Kidney epithelial cell (primary cell): ENCODE results near the gene HLA-DPA1. TPM values are rescaled to one million over a fixed set of nuclear protein-coding genes. Genes with fewer than 3 reads are reported as not detected.

Experiments
- DNase-seq: peaks from one replicate; pipeline ENCODE4 v3.0.0-alpha.2; 2010; ENCODE audit warnings: low read depth
- H3K27me3 ChIP-seq: 2 replicates; pipeline ENCODE4 v1.6.0; 2011; ENCODE audit warnings: low read length; ENCODE audit not compliant: control insufficient read depth, insufficient read depth
- H3K36me3 ChIP-seq: 2 replicates; pipeline ENCODE4 v1.5.1; 2011; ENCODE audit warnings: low read length; ENCODE audit not compliant: control insufficient read depth, insufficient read depth
- H3K4me3 ChIP-seq: 2 replicates; pipeline ENCODE4 v1.5.1; 2011; ENCODE audit warnings: low read depth, mild to moderate bottlenecking, control low read depth, low read length
- CTCF ChIP-seq: IDR thresholded peaks from 2 replicates; pipeline ENCODE4 v1.5.1; 2011; ENCODE audit warnings: mild to moderate bottlenecking, moderate library complexity, low read length, control low read depth, inconsistent platforms; ENCODE audit not compliant: insufficient read depth, poor library complexity, severe bottlenecking
- total RNA-seq: library from RNA; depleted of rRNA; stranded (reverse); fragments of >200 nt; gene quantifications from 2 replicates; pipeline ENCODE4 v1.2.3, GENCODE V29; 2015

The HLA-DPA1 gene
- total RNA-seq, 1 donor from 2014 or later: 0.29 TPM

GRCh38 chr6:33018418-33018817 lies 55.0 kb downstream of the HLA-DPA1 start:
- TF ChIP-seq CTCF: no peak
- Histone ChIP-seq H3K27me3 (peaks cover 5% of the 10 kb centered on the region), H3K36me3 (no peaks in the 10 kb centered on the region), H3K4me3 (no peak overlapping the region)
- no peak for DNase-seq

DNA sequence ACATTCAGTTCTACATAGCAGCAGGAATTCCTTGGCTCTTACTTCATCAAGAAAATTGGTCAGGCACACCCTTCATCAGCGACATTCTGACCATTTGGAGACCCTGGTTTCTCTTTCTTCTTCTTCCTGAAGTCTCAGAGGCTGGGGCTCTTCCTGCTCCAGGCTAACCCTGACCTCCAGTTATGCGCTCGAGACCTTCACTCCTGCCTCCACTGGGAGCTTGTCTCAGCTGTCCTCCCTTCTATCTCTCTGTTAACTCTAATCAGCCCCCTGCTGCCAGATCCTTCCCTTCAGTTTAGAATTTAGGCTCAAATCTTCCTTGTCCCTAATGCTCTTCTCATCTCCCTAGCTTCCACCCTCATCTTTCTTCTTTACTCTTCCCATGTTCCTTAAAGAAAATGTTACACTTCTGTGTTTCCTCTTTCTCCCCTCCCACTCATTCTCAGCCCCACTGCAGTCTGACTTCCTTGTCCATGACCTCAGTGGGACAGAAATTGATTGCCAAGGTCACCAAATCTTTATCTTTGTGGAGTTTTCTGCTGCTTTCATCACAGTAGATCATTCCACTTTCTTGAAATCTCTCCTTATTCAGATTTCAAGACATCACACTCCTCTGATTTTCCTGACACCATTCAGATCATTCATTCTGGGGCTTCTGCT lies 55.6 kb downstream of the HLA-DPA1 start:
- DNase-seq: no peak
- no peaks in the 10 kb centered on the region for H3K36me3 ChIP-seq
- peaks cover 5% of the 10 kb centered on the region for H3K27me3 ChIP-seq
- no peak for TF ChIP-seq CTCF
- H3K4me3 ChIP-seq: no peak overlapping the region

- Histone ChIP-seq H3K4me3 (no peak overlapping the region), H3K36me3 (no peaks in the 10 kb centered on the region), H3K27me3 (peaks cover 5% of the 10 kb centered on the region)
- no peak for DNase-seq
- no peak for TF ChIP-seq CTCF
Observed at GRCh38 chr6:33017018-33017417, 56.4 kb downstream of the HLA-DPA1 start.

DNA sequence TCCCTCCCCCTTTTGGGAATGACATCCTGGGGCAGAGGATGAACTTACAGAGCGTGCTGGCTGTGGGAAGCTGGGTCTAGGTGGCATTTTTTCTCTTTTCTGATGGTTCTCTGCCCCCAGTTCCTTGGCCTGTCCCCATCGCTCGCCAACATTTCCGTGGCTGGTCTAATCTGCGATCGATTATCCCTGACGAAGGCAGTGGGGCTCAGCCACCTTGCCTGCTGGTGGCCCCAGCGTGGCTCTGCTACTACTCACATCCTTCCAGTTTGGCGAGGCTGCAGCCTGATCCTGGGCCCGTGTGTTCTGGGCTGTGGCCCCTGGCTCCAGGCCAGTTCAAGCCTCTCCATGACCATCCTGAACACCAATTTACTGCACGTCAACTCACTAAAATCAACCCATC lies 57.7 kb downstream of the HLA-DPA1 start:
- DNase-seq: no peak
- no peak for TF ChIP-seq CTCF
- Histone ChIP-seq H3K27me3 (peaks cover 8% of the 10 kb centered on the region), H3K4me3 (no peak overlapping the region), H3K36me3 (no peaks in the 10 kb centered on the region)

GRCh38 chr6:33014841-33015634 lies 58.4 kb downstream of the HLA-DPA1 start:
- peak; percentile 44 for DNase-seq
- H3K36me3 ChIP-seq: no peaks in the 10 kb centered on the region
- peak; percentile 64 for TF ChIP-seq CTCF
- H3K27me3 ChIP-seq: peaks cover 12% of the 10 kb centered on the region
- H3K4me3 ChIP-seq: no peak overlapping the region

Other genes with a start within 250 kb of the HLA-DPA1 start
- 22.5 and 22.7 TPM in 2 replicates for gene TAP2, start 234.9 kb downstream of the HLA-DPA1 start, total RNA-seq
- gene PSMB8, start 229.6 kb downstream of the HLA-DPA1 start, total RNA-seq: 62.8 and 84.1 TPM in 2 replicates
- 77.6 and 79.1 TPM in 2 replicates for gene TAP1, start 219.9 kb downstream of the HLA-DPA1 start, total RNA-seq
- gene PSMB9, start 219.5 kb downstream of the HLA-DPA1 start, total RNA-seq: 23.0 and 24.6 TPM in 2 replicates
- gene HLA-DMB, start 132.6 kb downstream of the HLA-DPA1 start, total RNA-seq: 1.0 and 2.3 TPM in 2 replicates
- gene HLA-DMA, start 120.6 kb downstream of the HLA-DPA1 start, total RNA-seq: 1.6 and 4.7 TPM in 2 replicates
- gene BRD2, start 105.1 kb downstream of the HLA-DPA1 start, total RNA-seq: 191 and 206 TPM in 2 replicates
- 0.71 and 1.6 TPM in 2 replicates for gene HLA-DOA, start 64.1 kb downstream of the HLA-DPA1 start, total RNA-seq
- gene HLA-DPB1, start 2.3 kb upstream of the HLA-DPA1 start, total RNA-seq: 5.5 and 7.6 TPM in 2 replicates
- 0.14 and 0.38 TPM in 2 replicates for gene COL11A2, start 118.8 kb upstream of the HLA-DPA1 start, total RNA-seq
- 24.4 and 24.9 TPM in 2 replicates for gene RXRB, start 127.0 kb upstream of the HLA-DPA1 start, total RNA-seq
- gene SLC39A7, start 127.2 kb upstream of the HLA-DPA1 start, total RNA-seq: 94.1 and 94.9 TPM in 2 replicates
- gene HSD17B8, start 131.0 kb upstream of the HLA-DPA1 start, total RNA-seq: 11.4 and 13.1 TPM in 2 replicates
- gene RING1, start 134.9 kb upstream of the HLA-DPA1 start, total RNA-seq: 12.1 and 16.4 TPM in 2 replicates
- gene VPS52, start 198.2 kb upstream of the HLA-DPA1 start, total RNA-seq: 32.3 and 56.1 TPM in 2 replicates
- 6,267 and 7,360 TPM in 2 replicates for gene RPS18, start 198.4 kb upstream of the HLA-DPA1 start, total RNA-seq
- 1.4 and 2.5 TPM in 2 replicates for gene B3GALT4, start 203.5 kb upstream of the HLA-DPA1 start, total RNA-seq
- 53.2 and 70.5 TPM in 2 replicates for gene WDR46, start 215.6 kb upstream of the HLA-DPA1 start, total RNA-seq
- 42.9 and 51.4 TPM in 2 replicates for gene PFDN6, start 216.0 kb upstream of the HLA-DPA1 start, total RNA-seq
- gene RGL2, start 225.3 kb upstream of the HLA-DPA1 start, total RNA-seq: 42.3 and 45.5 TPM in 2 replicates
- gene TAPBP, start 240.4 kb upstream of the HLA-DPA1 start, total RNA-seq: 214 and 300 TPM in 2 replicates
- 17.5 and 18.4 TPM in 2 replicates for gene ZBTB22, start 244.1 kb upstream of the HLA-DPA1 start, total RNA-seq
- gene DAXX, start 249.3 kb upstream of the HLA-DPA1 start, total RNA-seq: 44.4 and 53.7 TPM in 2 replicates